Neural progenitor cell (in vitro differentiated cells): ENCODE results near the gene TMEM223.

Experiments
- EZH2 ChIP-seq: fragments of 200-600 bp; sonication (generic); IDR thresholded peaks from 2 replicates; pipeline ENCODE4 v1.6.1; 2017; ENCODE audit warnings: antibody characterized with exemption, mild to moderate bottlenecking, moderate library complexity
- EZH2phosphoT487 ChIP-seq: fragments of 200-600 bp; sonication (generic); IDR thresholded peaks from 2 replicates; pipeline ENCODE4 v1.6.1; 2017; ENCODE audit warnings: antibody characterized with exemption
- TF ChIP-seq, protein P1 (sequence below): fragments of 200-600 bp; sonication (generic); IDR thresholded peaks from 2 replicates; pipeline ENCODE4 v1.5.1; 2017; ENCODE audit warnings: antibody characterized with exemption, mild to moderate bottlenecking

DNA sequence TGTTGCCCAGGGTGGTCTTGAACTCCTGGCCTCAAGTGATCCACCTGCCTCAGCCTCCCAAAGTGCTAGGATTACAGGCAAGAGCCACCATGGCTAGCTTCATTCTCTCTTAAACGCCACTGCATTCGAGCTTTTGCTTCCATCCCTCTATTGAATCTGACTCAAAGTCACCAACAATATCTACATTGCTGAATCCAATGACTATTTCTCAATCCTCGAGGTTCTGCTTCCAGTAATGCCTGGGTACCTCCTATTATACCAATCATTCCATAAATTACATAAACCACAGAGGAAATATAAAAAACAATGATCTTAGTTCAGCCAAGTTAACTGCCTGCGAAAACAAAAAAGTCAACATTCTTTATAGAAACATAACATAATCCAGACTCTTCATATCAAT is 25.3 kb upstream of the TMEM223 start:
- TF ChIP-seq, protein P1, sequence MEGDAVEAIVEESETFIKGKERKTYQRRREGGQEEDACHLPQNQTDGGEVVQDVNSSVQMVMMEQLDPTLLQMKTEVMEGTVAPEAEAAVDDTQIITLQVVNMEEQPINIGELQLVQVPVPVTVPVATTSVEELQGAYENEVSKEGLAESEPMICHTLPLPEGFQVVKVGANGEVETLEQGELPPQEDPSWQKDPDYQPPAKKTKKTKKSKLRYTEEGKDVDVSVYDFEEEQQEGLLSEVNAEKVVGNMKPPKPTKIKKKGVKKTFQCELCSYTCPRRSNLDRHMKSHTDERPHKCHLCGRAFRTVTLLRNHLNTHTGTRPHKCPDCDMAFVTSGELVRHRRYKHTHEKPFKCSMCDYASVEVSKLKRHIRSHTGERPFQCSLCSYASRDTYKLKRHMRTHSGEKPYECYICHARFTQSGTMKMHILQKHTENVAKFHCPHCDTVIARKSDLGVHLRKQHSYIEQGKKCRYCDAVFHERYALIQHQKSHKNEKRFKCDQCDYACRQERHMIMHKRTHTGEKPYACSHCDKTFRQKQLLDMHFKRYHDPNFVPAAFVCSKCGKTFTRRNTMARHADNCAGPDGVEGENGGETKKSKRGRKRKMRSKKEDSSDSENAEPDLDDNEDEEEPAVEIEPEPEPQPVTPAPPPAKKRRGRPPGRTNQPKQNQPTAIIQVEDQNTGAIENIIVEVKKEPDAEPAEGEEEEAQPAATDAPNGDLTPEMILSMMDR, result no peak
- TF ChIP-seq EZH2phosphoT487, result no peak
- no peak for TF ChIP-seq EZH2
